ENCODE results near the gene HEXD. TPM values are rescaled to one million over a fixed set of nuclear protein-coding genes. Genes with fewer than 3 reads are reported as not detected.

The HEXD gene
- total RNA-seq, 4 donors from 2014 or later, result 15.7 to 27.1 (median 20.6) TPM

GRCh38 chr17:82424863-82425159, 6.7 kb downstream of the HEXD start:
- TF ChIP-seq CTCF (IDR thresholded peaks at IDR 0.05) (no peak), POLR2AphosphoS5 (IDR thresholded peaks at IDR 0.05) (no peak), EP300 (IDR thresholded peaks at IDR 0.05) (no peak), POLR2A (IDR thresholded peaks at IDR 0.05; ENCODE audit: low read depth) (no peak)
- Histone ChIP-seq H3K4me1 (peaks cover 0 to under 1% (median 0%) of the 10 kb centered on the region in 4 donors), H3K27me3 (no peaks in the 10 kb centered on the region), H3K36me3 (peaks cover 0 to 38% (median 13%) of the 10 kb centered on the region in 4 donors), H3K4me3 (no peak overlapping the region), H3K27ac (replicated peaks in 1 of 4) (no peak overlapping the region), H3K9me3 (peaks cover 0 to 11% (median 5%) of the 10 kb centered on the region in 4 donors)
- WGBS, result 90% methylated on average over 2 of the region's 2 CpGs
- intact Hi-C loops (cut with DNase I), result no loop called here
- no peak for DNase-seq (ENCODE audit: extremely low spot score)

DNA sequence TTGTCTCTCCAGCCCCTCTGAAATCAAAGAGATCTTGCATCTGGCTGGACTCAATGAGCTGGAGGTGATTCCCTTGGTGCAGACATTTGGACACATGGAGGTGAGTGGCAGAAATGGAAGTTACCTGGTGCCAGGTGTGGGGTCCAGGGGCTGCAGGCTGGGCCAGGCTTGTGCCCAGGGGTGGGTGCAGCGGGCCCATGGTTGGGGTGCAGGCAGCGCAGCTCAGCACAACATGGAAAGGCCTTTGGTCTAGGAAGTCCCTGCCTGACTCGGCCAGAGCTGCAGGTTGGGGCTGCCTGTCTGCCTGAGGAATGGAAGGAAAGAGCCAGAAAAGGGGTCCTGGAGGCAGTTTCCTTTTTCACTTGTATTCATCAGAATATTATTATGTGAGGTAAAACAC, 10.4 kb downstream of the HEXD start:
- Histone ChIP-seq H3K36me3 (peaks cover 0 to 27% (median 3%) of the 10 kb centered on the region in 4 donors), H3K27me3 (no peaks in the 10 kb centered on the region), H3K4me1 (no peaks in the 10 kb centered on the region), H3K4me3 (no peak overlapping the region), H3K9me3 (no peaks in the 10 kb centered on the region), H3K27ac (replicated peaks in 1 of 4) (no peak overlapping the region)
- intact Hi-C loops (cut with DNase I), result no loop called here
- WGBS, result 95% methylated on average over 3 of the region's 3 CpGs
- TF ChIP-seq POLR2AphosphoS5 (IDR thresholded peaks at IDR 0.05), result no peak
- no peak for DNase-seq (ENCODE audit: extremely low spot score)

DNA sequence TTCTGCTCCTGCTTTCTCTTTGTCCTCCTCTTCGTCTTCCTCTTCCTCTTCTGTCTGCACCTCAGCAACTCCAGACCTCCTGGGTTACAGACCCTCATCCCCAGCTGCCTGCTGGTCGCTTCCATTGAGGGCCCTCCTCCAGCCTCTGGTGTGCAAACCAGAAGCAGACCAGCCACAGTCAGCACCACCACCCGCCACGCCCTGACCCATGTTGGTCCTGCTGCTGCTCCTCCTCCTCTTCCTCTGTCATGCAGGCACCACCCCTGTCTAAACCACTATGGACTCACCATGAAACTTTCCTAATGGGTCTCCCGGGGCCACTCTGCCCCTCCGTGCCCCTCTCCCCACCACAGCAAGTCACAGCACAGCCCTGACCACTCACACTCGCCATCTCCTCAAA, 11.7 kb downstream of the HEXD start:
- WGBS, result 70% methylated on average over 7 of the region's 7 CpGs
- Histone ChIP-seq H3K27ac (replicated peaks in 1 of 4) (no peak overlapping the region), H3K27me3 (no peaks in the 10 kb centered on the region), H3K4me3 (no peak overlapping the region), H3K9me3 (no peaks in the 10 kb centered on the region), H3K36me3 (peaks cover 0 to 37% (median 3%) of the 10 kb centered on the region in 4 donors), H3K4me1 (no peaks in the 10 kb centered on the region)
- intact Hi-C loops (cut with DNase I), result no loop called here
- DNase-seq (ENCODE audit: extremely low spot score), result no peak
- no peak for TF ChIP-seq CTCF (IDR thresholded peaks at IDR 0.05)
- no peak for TF ChIP-seq POLR2A (IDR thresholded peaks at IDR 0.05; ENCODE audit: low read depth)
- no peak for TF ChIP-seq EP300 (IDR thresholded peaks at IDR 0.05)
- no peak for TF ChIP-seq POLR2AphosphoS5 (IDR thresholded peaks at IDR 0.05)

- H3K36me3 ChIP-seq, result peaks cover 0 to 59% (median 17%) of the 10 kb centered on the region in 4 donors
- intact Hi-C loops (cut with DNase I), result no loop called here
- no peaks in the 10 kb centered on the region for H3K4me1 ChIP-seq
- no peak overlapping the region for H3K4me3 ChIP-seq
- 87% methylated on average over 6 of the region's 8 CpGs for WGBS
- H3K27me3 ChIP-seq, result no peaks in the 10 kb centered on the region
- H3K9me3 ChIP-seq, result no peaks in the 10 kb centered on the region
- DNase-seq (ENCODE audit: extremely low spot score), result no peak
- no peak overlapping the region for H3K27ac ChIP-seq (replicated peaks in 1 of 4)
- TF ChIP-seq EP300 (IDR thresholded peaks at IDR 0.05) (no peak), CTCF (IDR thresholded peaks at IDR 0.05) (no peak), POLR2A (IDR thresholded peaks at IDR 0.05; ENCODE audit: low read depth) (no peak), POLR2AphosphoS5 (IDR thresholded peaks at IDR 0.05) (no peak)
Observed at GRCh38 chr17:82432017-82432416, 13.9 kb downstream of the HEXD start.

DNA sequence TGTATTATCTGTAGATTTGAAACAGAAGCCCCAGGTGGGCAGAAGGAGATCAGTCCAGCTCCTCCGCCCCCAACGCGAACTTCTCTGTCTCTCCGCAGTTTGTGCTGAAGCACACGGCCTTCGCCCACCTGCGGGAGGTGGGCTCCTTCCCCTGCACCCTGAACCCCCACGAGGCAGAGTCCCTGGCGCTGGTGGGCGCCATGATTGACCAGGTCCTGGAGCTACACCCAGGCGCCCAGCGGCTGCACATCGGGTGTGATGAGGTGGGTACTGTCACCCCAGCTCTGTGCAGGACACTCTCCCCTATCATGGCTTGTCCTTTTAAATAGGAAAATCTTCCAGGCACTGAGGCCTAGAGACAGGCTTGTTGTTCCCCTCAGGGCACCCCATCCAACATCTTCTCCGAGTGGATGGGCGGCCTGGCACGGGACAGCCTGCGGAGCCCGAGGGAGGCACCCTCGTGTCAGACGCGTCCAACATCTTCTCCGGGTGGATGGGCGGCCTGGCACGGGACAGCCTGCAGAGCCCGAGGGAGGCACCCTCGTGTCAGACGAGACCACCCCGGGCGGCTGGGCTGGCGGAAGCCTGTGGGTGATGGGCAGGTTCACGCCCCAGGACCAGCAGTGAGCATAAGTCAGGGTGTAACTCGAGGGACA, 15.5 kb downstream of the HEXD start:
- WGBS, result 93% methylated on average over 16 of the region's 32 CpGs
- TF ChIP-seq POLR2AphosphoS5 (IDR thresholded peaks at IDR 0.05) (no peak), POLR2A (IDR thresholded peaks at IDR 0.05; ENCODE audit: low read depth) (no peak), EP300 (IDR thresholded peaks at IDR 0.05) (no peak), CTCF (IDR thresholded peaks at IDR 0.05) (no peak)
- Histone ChIP-seq H3K9me3 (no peaks in the 10 kb centered on the region), H3K27me3 (no peaks in the 10 kb centered on the region), H3K4me1 (no peaks in the 10 kb centered on the region), H3K4me3 (no peak overlapping the region), H3K36me3 (peaks cover 0 to 64% (median 26%) of the 10 kb centered on the region in 4 donors), H3K27ac (replicated peaks in 1 of 4) (no peak overlapping the region)
- intact Hi-C loops (cut with DNase I), result no loop called here
- DNase-seq (ENCODE audit: extremely low spot score), result no peak

All from esophagus muscularis mucosa (tissue), 4 donors.